A673 (cell line): ENCODE results near the gene TTC24.

Source experiments
- CTCF ChIP-seq: fragments of 300-800, 200-600 bp; sonication (generic); conservative IDR thresholded peaks from 2 replicates; pipeline ENCODE4 v1.5.1; 2017; ENCODE audit warnings: low read depth, mild to moderate bottlenecking, antibody characterized with exemption, low read length, moderate library complexity, mixed read lengths
- EZH2 ChIP-seq: fragments of 200-600 bp; sonication (generic); IDR thresholded peaks from 2 replicates; pipeline ENCODE4 v1.6.1; 2017; ENCODE audit warnings: borderline replicate concordance, low read depth, mild to moderate bottlenecking, mixed read lengths, antibody characterized with exemption, low read length; ENCODE audit not compliant: poor library complexity, severe bottlenecking

- no peak for TF ChIP-seq CTCF
- no peak for TF ChIP-seq EZH2
Measured at GRCh38 chr1:156574039-156574633, 5.4 kb upstream of the TTC24 start.
